ENCODE results near the gene LAIR2. TPM values are rescaled to one million over a fixed set of nuclear protein-coding genes. Genes with fewer than 3 reads are reported as not detected.

The LAIR2 gene
- total RNA-seq, 1 experiment from 2014 or later: not detected

DNA sequence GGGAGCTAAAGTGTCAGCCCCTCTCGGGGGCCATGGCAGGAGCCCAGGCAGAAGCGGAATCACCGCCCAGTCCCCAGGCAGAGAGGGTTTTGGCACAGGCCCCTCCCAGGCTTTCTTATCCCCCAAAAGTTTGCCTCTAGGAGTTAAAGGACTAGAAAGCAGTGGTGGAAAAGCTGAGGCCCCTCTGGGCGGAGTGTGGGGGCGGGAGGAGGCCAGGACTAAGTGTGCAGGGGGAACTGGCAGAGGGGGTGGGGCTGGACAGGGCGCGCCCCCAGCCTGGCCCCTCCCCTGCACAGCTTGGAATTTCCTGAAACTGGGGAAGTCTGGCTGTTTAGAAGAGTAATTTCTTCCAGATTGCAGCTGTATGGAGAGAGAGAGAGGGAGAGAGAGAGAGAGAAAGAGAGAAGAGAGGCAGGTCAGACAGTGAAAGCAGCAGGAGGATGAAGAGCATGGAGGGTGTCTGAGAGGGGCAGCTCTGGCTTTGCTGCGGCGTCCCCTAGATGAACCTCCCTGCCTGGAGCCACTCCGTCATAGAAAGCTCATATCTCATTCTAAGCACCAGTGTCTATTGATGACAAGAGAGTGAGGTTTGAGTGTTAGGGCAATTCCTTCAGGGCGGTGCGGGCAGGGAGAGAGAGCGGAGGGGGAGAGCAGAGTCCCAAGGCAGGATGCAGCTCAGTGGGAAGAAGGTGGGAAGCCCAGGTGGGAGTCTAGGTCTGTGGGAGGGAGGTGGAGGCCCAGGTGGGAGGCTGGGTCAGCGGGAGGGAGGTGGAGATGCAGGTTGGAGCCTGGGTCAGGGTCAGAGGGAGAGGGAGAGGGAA lies 29.4 kb upstream of the LAIR2 start, which contains the start of gene CDC42EP5:
CDC42EP5 (minus strand) TSS at position 226 of the 821 bp plus-strand sequence. CDS start 7,749 bp downstream, outside the sequence.
- H3K4me3 ChIP-seq: no peak within 1 kb of the TSS
- H3K9me2 ChIP-seq (ENCODE audit: insufficient read depth): no peaks in the 10 kb centered on the region
- H3K27ac ChIP-seq: no peak within 1 kb of the TSS
- no peaks in the 10 kb centered on the region for H3K9me3 ChIP-seq (ENCODE audit: insufficient read depth, low read depth)
- no peaks in the 10 kb centered on the region for H4K20me1 ChIP-seq (ENCODE audit: insufficient read depth)
- intact Hi-C loops (cut with micrococcal nuclease; ENCODE audit: unreplicated experiment): no loop called here
- peaks cover 18% of the 10 kb centered on the region; the same call in 1 of the 2 replicates for H3K4me1 ChIP-seq (replicated peaks; ENCODE audit: insufficient read depth)
- H3K79me2 ChIP-seq (ENCODE audit: low read depth): no peaks in the 10 kb centered on the region
- no peaks in the 10 kb centered on the region for H3K36me3 ChIP-seq (ENCODE audit: low read depth)
- 0 out of 2 replicates have a peak within 1 kb of the TSS, but pooled peaks have one; percentile 27 for H3K4me2 ChIP-seq
- H3F3A ChIP-seq (ENCODE audit: insufficient read depth, low read depth): 0 out of 2 replicates have a peak, but pooled peaks cover 13% of the 10 kb centered on the region
- DNase-seq: peak in 1 of 2 experiments; percentile 60
- no peak within 1 kb of the TSS for H2AFZ ChIP-seq
- H3K27me3 ChIP-seq (ENCODE audit: insufficient read depth, low read depth): peaks cover 18% of the 10 kb centered on the region; the same call in 1 of the 2 replicates
- BruUV-seq (replicated peaks): no TSS peak
- CTCF ChIA-PET: interaction anchor here (0.6 to 0.7 kb wide), 4 partner anchors 10 to 1461 kb away, joined by 3 to 6 read pairs (median 5); partner anchors contain the start of gene LENG9
- TF ChIP-seq EZH2 (IDR thresholded peaks at IDR 0.05; ENCODE audit: low read depth): no peak
- TF ChIP-seq, protein P1, sequence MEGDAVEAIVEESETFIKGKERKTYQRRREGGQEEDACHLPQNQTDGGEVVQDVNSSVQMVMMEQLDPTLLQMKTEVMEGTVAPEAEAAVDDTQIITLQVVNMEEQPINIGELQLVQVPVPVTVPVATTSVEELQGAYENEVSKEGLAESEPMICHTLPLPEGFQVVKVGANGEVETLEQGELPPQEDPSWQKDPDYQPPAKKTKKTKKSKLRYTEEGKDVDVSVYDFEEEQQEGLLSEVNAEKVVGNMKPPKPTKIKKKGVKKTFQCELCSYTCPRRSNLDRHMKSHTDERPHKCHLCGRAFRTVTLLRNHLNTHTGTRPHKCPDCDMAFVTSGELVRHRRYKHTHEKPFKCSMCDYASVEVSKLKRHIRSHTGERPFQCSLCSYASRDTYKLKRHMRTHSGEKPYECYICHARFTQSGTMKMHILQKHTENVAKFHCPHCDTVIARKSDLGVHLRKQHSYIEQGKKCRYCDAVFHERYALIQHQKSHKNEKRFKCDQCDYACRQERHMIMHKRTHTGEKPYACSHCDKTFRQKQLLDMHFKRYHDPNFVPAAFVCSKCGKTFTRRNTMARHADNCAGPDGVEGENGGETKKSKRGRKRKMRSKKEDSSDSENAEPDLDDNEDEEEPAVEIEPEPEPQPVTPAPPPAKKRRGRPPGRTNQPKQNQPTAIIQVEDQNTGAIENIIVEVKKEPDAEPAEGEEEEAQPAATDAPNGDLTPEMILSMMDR (conservative IDR thresholded peaks at IDR 0.05): no peak
- POLR2A ChIA-PET (ENCODE audit: unreplicated experiment): interaction anchor here (0.5 to 0.9 kb wide), 4 partner anchors 24 to 1181 kb away, joined by 3 to 17 read pairs (median 6); partner anchors contain the start of genes LENG8, U2AF2 and ZNF784

- no peak for DNase-seq
- no peaks in the 10 kb centered on the region for H3K9me2 ChIP-seq (ENCODE audit: insufficient read depth)
- no peaks in the 10 kb centered on the region for H3K36me3 ChIP-seq (ENCODE audit: low read depth)
- no peaks in the 10 kb centered on the region for H3K79me2 ChIP-seq (ENCODE audit: low read depth)
- no peak overlapping the region for H3K27ac ChIP-seq
- H3K4me2 ChIP-seq: no peak overlapping the region
- ChIA-PET CTCF (no interaction called here), POLR2A (ENCODE audit: unreplicated experiment) (interaction anchor here (0.7 kb wide), 1 partner anchor 204 kb away, joined by 3 read pairs; no protein-coding TSS in a partner anchor)
- no peaks in the 10 kb centered on the region for H3K9me3 ChIP-seq (ENCODE audit: insufficient read depth, low read depth)
- no peak for TF ChIP-seq EZH2 (IDR thresholded peaks at IDR 0.05; ENCODE audit: low read depth)
- TF ChIP-seq, protein P1 (conservative IDR thresholded peaks at IDR 0.05): no peak
- peaks cover 18% of the 10 kb centered on the region; the same call in 1 of the 2 replicates for H3K4me1 ChIP-seq (replicated peaks; ENCODE audit: insufficient read depth)
- H2AFZ ChIP-seq: no peak overlapping the region
- intact Hi-C loops (cut with micrococcal nuclease; ENCODE audit: unreplicated experiment): no loop called here
- H4K20me1 ChIP-seq (ENCODE audit: insufficient read depth): no peaks in the 10 kb centered on the region
- H3K4me3 ChIP-seq: no peak overlapping the region
- H3K27me3 ChIP-seq (ENCODE audit: insufficient read depth, low read depth): peaks cover 18% of the 10 kb centered on the region; the same call in 1 of the 2 replicates
- no TSS peak for BruUV-seq (replicated peaks)
- 0 out of 2 replicates have a peak, but pooled peaks cover 13% of the 10 kb centered on the region for H3F3A ChIP-seq (ENCODE audit: insufficient read depth, low read depth)
Observed at GRCh38 chr19:54473892-54474372, 28.7 kb upstream of the LAIR2 start.

- POLR2A ChIA-PET (ENCODE audit: unreplicated experiment): no interaction called here
- DNase-seq: no peak
- Histone ChIP-seq H3K4me3 (no peak overlapping the region), H3F3A (ENCODE audit: insufficient read depth, low read depth) (0 out of 2 replicates have a peak, but pooled peaks cover 5% of the 10 kb centered on the region), H3K4me2 (no peak overlapping the region), H3K9me2 (ENCODE audit: insufficient read depth) (no peaks in the 10 kb centered on the region), H3K4me1 (replicated peaks; ENCODE audit: insufficient read depth) (0 out of 2 replicates have a peak, but pooled peaks cover 8% of the 10 kb centered on the region), H3K9me3 (ENCODE audit: insufficient read depth, low read depth) (no peaks in the 10 kb centered on the region), H4K20me1 (ENCODE audit: insufficient read depth) (no peaks in the 10 kb centered on the region), H3K36me3 (ENCODE audit: low read depth) (no peaks in the 10 kb centered on the region), H3K27me3 (ENCODE audit: insufficient read depth, low read depth) (peaks cover 14% of the 10 kb centered on the region; the same call in 1 of the 2 replicates), H3K79me2 (ENCODE audit: low read depth) (no peaks in the 10 kb centered on the region), H3K27ac (no peak overlapping the region), H2AFZ (no peak overlapping the region)
- TF ChIP-seq, protein P1 (conservative IDR thresholded peaks at IDR 0.05): no peak
- no peak for TF ChIP-seq EZH2 (IDR thresholded peaks at IDR 0.05; ENCODE audit: low read depth)
- BruUV-seq (replicated peaks): no TSS peak
- CTCF ChIA-PET: no interaction called here
- intact Hi-C loops (cut with micrococcal nuclease; ENCODE audit: unreplicated experiment): no loop called here
Observed at GRCh38 chr19:54475706-54476105, 26.9 kb upstream of the LAIR2 start.

Measured in PC-9 (cell line).